Activated CD4-positive, alpha-beta T cell treated with anti-CD3 and anti-CD28 coated beads, Interleukin-2, amount 10 ng/mL, durations not matched to agents 7 days and 5 days (primary cell): ENCODE data around the gene ZNF14. TPM values are rescaled to one million over a fixed set of nuclear protein-coding genes. Genes with fewer than 3 reads are reported as not detected.
"Not testable (repeated sequence)": the region's sequence is repeated elsewhere in the genome, so short reads cannot be mapped to it uniquely, and the experiment has no call there.

Source experiments
- CTCF ChIA-PET: fragments of 350-600 bp; sonication (Branson Sonifier 250); formaldehyde crosslinking; loops from one replicate; lab custom pipeline; 2021; ENCODE audit warnings: antibody characterized with exemption; lab: Charles Lee
- POLR2A ChIA-PET: fragments of 350-600 bp; sonication (Branson Sonifier 250); formaldehyde crosslinking; loops from one replicate; lab custom pipeline; 2021; ENCODE audit warnings: antibody characterized with exemption; lab: Charles Lee
- DNase-seq: peaks from one replicate; pipeline ENCODE4 v3.0.0-alpha.2; 2020
- H3K27ac Mint-ChIP-seq: one replicate; pipeline ENCODE4 v1.8.0; 2021; ENCODE audit warnings: mild to moderate bottlenecking, moderate library complexity, mixed read lengths
- H3K27me3 Mint-ChIP-seq: one replicate; pipeline ENCODE4 v1.8.0; 2021; ENCODE audit warnings: mixed read lengths
- H3K36me3 Mint-ChIP-seq: one replicate; pipeline ENCODE4 v1.8.0; 2021; ENCODE audit warnings: low read depth, mixed read lengths
- H3K4me1 Mint-ChIP-seq: one replicate; pipeline ENCODE4 v1.8.0; 2021; ENCODE audit warnings: mixed read lengths
- H3K4me3 Mint-ChIP-seq: one replicate; pipeline ENCODE4 v1.8.0; 2021; ENCODE audit warnings: mild to moderate bottlenecking, moderate library complexity, mixed read lengths
- H3K9me3 Mint-ChIP-seq: one replicate; pipeline ENCODE4 v1.8.0; 2021; ENCODE audit warnings: mixed read lengths
- total RNA-seq, 2 experiments: library from RNA; stranded (reverse); gene quantifications; one replicate each; pipeline ENCODE4 v1.2.3, GENCODE V29; 2021

The ZNF14 gene
- total RNA-seq, 2 experiments from 2014 or later, result 7.9 to 8.9 TPM

GRCh38 chr19:19743176-19743575, 10.3 kb upstream of the ZNF14 start:
- Mint-ChIP-seq H3K36me3 (no peaks in the 10 kb centered on the region), H3K9me3 (no peaks in the 10 kb centered on the region), H3K4me1 (no peaks in the 10 kb centered on the region), H3K27me3 (no peaks in the 10 kb centered on the region), H3K4me3 (no peak overlapping the region), H3K27ac (no peak overlapping the region)
- ChIA-PET POLR2A (no interaction called here), CTCF (no interaction called here)
- no peak for DNase-seq

GRCh38 chr19:19742773-19743172, 9.9 kb upstream of the ZNF14 start:
- ChIA-PET CTCF (no interaction called here), POLR2A (no interaction called here)
- Mint-ChIP-seq H3K36me3 (no peaks in the 10 kb centered on the region), H3K9me3 (no peaks in the 10 kb centered on the region), H3K27me3 (no peaks in the 10 kb centered on the region), H3K4me1 (no peaks in the 10 kb centered on the region), H3K27ac (no peak overlapping the region), H3K4me3 (no peak overlapping the region)
- no peak for DNase-seq

GRCh38 chr19:19741184-19741583, 8.3 kb upstream of the ZNF14 start:
- H3K4me3 Mint-ChIP-seq, result no peak overlapping the region
- H3K27ac Mint-ChIP-seq, result no peak overlapping the region
- ChIA-PET CTCF (interaction anchor here (0.7 kb wide), 1 partner anchor 225 kb away, joined by 3 read pairs; the partner anchor contains the start of gene NDUFA13), POLR2A (no interaction called here)
- no peaks in the 10 kb centered on the region for H3K27me3 Mint-ChIP-seq
- no peaks in the 10 kb centered on the region for H3K36me3 Mint-ChIP-seq
- DNase-seq, result no peak
- no peaks in the 10 kb centered on the region for H3K4me1 Mint-ChIP-seq
- H3K9me3 Mint-ChIP-seq, result no peaks in the 10 kb centered on the region

GRCh38 chr19:19740755-19741154, 7.8 kb upstream of the ZNF14 start:
- ChIA-PET POLR2A (no interaction called here), CTCF (no interaction called here)
- no peak overlapping the region for H3K27ac Mint-ChIP-seq
- H3K27me3 Mint-ChIP-seq, result no peaks in the 10 kb centered on the region
- no peaks in the 10 kb centered on the region for H3K9me3 Mint-ChIP-seq
- H3K4me3 Mint-ChIP-seq, result no peak overlapping the region
- no peaks in the 10 kb centered on the region for H3K4me1 Mint-ChIP-seq
- DNase-seq, result no peak
- H3K36me3 Mint-ChIP-seq, result no peaks in the 10 kb centered on the region

- H3K27ac Mint-ChIP-seq, result no peak overlapping the region
- H3K4me3 Mint-ChIP-seq, result no peak overlapping the region
- no peak for DNase-seq
- ChIA-PET POLR2A (no interaction called here), CTCF (interaction anchor here (0.5 kb wide), 1 partner anchor 408 kb away, joined by 4 read pairs; no protein-coding TSS in a partner anchor)
- no peaks in the 10 kb centered on the region for H3K9me3 Mint-ChIP-seq
- no peaks in the 10 kb centered on the region for H3K27me3 Mint-ChIP-seq
- no peaks in the 10 kb centered on the region for H3K4me1 Mint-ChIP-seq
- H3K36me3 Mint-ChIP-seq, result peaks cover 2% of the 10 kb centered on the region
These were observed 5.7 kb upstream of the ZNF14 start for GRCh38 chr19:19738564-19738963.

GRCh38 chr19:19737559-19738332, 4.8 kb upstream of the ZNF14 start:
- CTCF ChIA-PET, result no interaction called here
- peaks cover 9% of the 10 kb centered on the region for H3K36me3 Mint-ChIP-seq
- POLR2A ChIA-PET, result no interaction called here

GRCh38 chr19:19721896-19722295, 11.0 kb downstream of the ZNF14 start:
- Mint-ChIP-seq H3K4me1 (peaks cover 2% of the 10 kb centered on the region), H3K27me3 (no peaks in the 10 kb centered on the region), H3K27ac (no peak overlapping the region), H3K4me3 (no peak overlapping the region), H3K9me3 (peaks cover 76% of the 10 kb centered on the region), H3K36me3 (peaks cover 74% of the 10 kb centered on the region)
- CTCF ChIA-PET, result no interaction called here
- DNase-seq, result no peak
- POLR2A ChIA-PET, result interaction anchor here (0.6 kb wide), 1 partner anchor 35 kb away, joined by 3 read pairs; no protein-coding TSS in a partner anchor

More at GRCh38 chr19:19737559-19738332, 4.8 kb upstream of the ZNF14 start:
- Mint-ChIP-seq H3K4me1 (peaks cover 6% of the 10 kb centered on the region), H3K9me3 (peaks cover 3% of the 10 kb centered on the region), H3K4me3 (no peak overlapping the region), H3K27me3 (no peaks in the 10 kb centered on the region), H3K27ac (no peak overlapping the region)
- no peak for DNase-seq

GRCh38 chr19:19719798-19720197, 13.1 kb downstream of the ZNF14 start:
- DNase-seq, result no peak
- Mint-ChIP-seq H3K4me3 (no peak overlapping the region), H3K9me3 (peaks cover 76% of the 10 kb centered on the region), H3K27ac (no peak overlapping the region), H3K36me3 (peaks cover 75% of the 10 kb centered on the region), H3K27me3 (no peaks in the 10 kb centered on the region), H3K4me1 (peaks cover 2% of the 10 kb centered on the region)
- CTCF ChIA-PET, result no interaction called here
- POLR2A ChIA-PET, result no interaction called here

GRCh38 chr19:19711934-19712828, 20.7 kb downstream of the ZNF14 start:
- Mint-ChIP-seq H3K27ac (no peak overlapping the region), H3K4me1 (no peaks in the 10 kb centered on the region), H3K9me3 (peaks cover 67% of the 10 kb centered on the region), H3K27me3 (no peaks in the 10 kb centered on the region), H3K4me3 (no peak overlapping the region), H3K36me3 (peaks cover 83% of the 10 kb centered on the region)
- POLR2A ChIA-PET, result no interaction called here
- CTCF ChIA-PET, result no interaction called here
- DNase-seq, result no peak

- no peak overlapping the region for H3K4me3 Mint-ChIP-seq
These were observed 21.5 kb downstream of the ZNF14 start for GRCh38 chr19:19711306-19711933.

GRCh38 chr19:19710506-19710905, 22.4 kb downstream of the ZNF14 start:
- H3K27me3 Mint-ChIP-seq, result no peaks in the 10 kb centered on the region
- ChIA-PET POLR2A (no interaction called here), CTCF (no interaction called here)
- H3K27ac Mint-ChIP-seq, result no peak overlapping the region
- DNase-seq, result no peak
- H3K9me3 Mint-ChIP-seq, result peaks cover 62% of the 10 kb centered on the region
- H3K4me1 Mint-ChIP-seq, result no peaks in the 10 kb centered on the region
- H3K4me3 Mint-ChIP-seq, result no peak overlapping the region
- H3K36me3 Mint-ChIP-seq, result peaks cover 74% of the 10 kb centered on the region

More at GRCh38 chr19:19711306-19711933, 21.5 kb downstream of the ZNF14 start:
- ChIA-PET CTCF (no interaction called here), POLR2A (no interaction called here)
- DNase-seq, result no peak
- Mint-ChIP-seq H3K9me3 (peaks cover 64% of the 10 kb centered on the region), H3K27me3 (no peaks in the 10 kb centered on the region), H3K36me3 (peaks cover 80% of the 10 kb centered on the region), H3K4me1 (no peaks in the 10 kb centered on the region), H3K27ac (no peak overlapping the region)

- Mint-ChIP-seq H3K27ac (no peak overlapping the region), H3K4me3 (no peak overlapping the region), H3K4me1 (no peaks in the 10 kb centered on the region), H3K27me3 (no peaks in the 10 kb centered on the region), H3K9me3 (peaks cover 57% of the 10 kb centered on the region), H3K36me3 (peaks cover 39% of the 10 kb centered on the region)
- CTCF ChIA-PET, result no interaction called here
- DNase-seq, result no peak
- POLR2A ChIA-PET, result no interaction called here
These were observed 28.1 kb downstream of the ZNF14 start for GRCh38 chr19:19704836-19705235.

- H3K27ac Mint-ChIP-seq, POLR2A ChIA-PET, H3K4me3 Mint-ChIP-seq, CTCF ChIA-PET, H3K4me1 Mint-ChIP-seq, H3K27me3 Mint-ChIP-seq, DNase-seq: not testable (repeated sequence)
- peaks cover 20% of the 10 kb centered on the region for H3K36me3 Mint-ChIP-seq
- H3K9me3 Mint-ChIP-seq, result peaks cover 39% of the 10 kb centered on the region
These were observed 32.4 kb downstream of the ZNF14 start for GRCh38 chr19:19700493-19700892.
